ENCODE measurements around the gene HSF4.

Gene HSF4

GRCh38 chr16:67176662-67177061, 12.1 kb downstream of the HSF4 start:
- DNase-seq (ENCODE audit: insufficient read length, low spot score), result no peak
- FAIRE-seq, result no peak
- TF ChIP-seq CTCF (IDR thresholded peaks at IDR 0.05; ENCODE audit: insufficient read depth, missing control alignments), result no peak

GRCh38 chr16:67177743-67178699, 13.5 kb downstream of the HSF4 start:
- FAIRE-seq, result no peak
- no peak for TF ChIP-seq CTCF (IDR thresholded peaks at IDR 0.05; ENCODE audit: insufficient read depth, missing control alignments)
- DNase-seq (ENCODE audit: insufficient read length, low spot score), result no peak

- FAIRE-seq, result no peak
- TF ChIP-seq CTCF (IDR thresholded peaks at IDR 0.05; ENCODE audit: insufficient read depth, missing control alignments), result peak; percentile 18
- DNase-seq (ENCODE audit: insufficient read length, low spot score), result no peak
These were observed 15.0 kb downstream of the HSF4 start for GRCh38 chr16:67179421-67180080.

GRCh38 chr16:67180166-67180565, 15.6 kb downstream of the HSF4 start:
- no peak for FAIRE-seq
- DNase-seq (ENCODE audit: insufficient read length, low spot score), result no peak
- TF ChIP-seq CTCF (IDR thresholded peaks at IDR 0.05; ENCODE audit: insufficient read depth, missing control alignments), result no peak

- FAIRE-seq (no peak), DNase-seq (ENCODE audit: insufficient read length, low spot score) (no peak)
These were observed 16.8 kb downstream of the HSF4 start for GRCh38 chr16:67181346-67181745.

GRCh38 chr16:67182288-67182687, 17.7 kb downstream of the HSF4 start:
- no peak for TF ChIP-seq CTCF (IDR thresholded peaks at IDR 0.05; ENCODE audit: insufficient read depth, missing control alignments)
- FAIRE-seq (no peak), DNase-seq (ENCODE audit: insufficient read length, low spot score) (no peak)

More at GRCh38 chr16:67181346-67181745, 16.8 kb downstream of the HSF4 start:
- no peak for TF ChIP-seq CTCF (IDR thresholded peaks at IDR 0.05; ENCODE audit: insufficient read depth, missing control alignments)

- no peak for TF ChIP-seq CTCF (IDR thresholded peaks at IDR 0.05; ENCODE audit: insufficient read depth, missing control alignments)
- DNase-seq (ENCODE audit: insufficient read length, low spot score) (no peak), FAIRE-seq (no peak)
These were observed 18.7 kb downstream of the HSF4 start for GRCh38 chr16:67183284-67183626.

All from D721Med (cell line).